LNCaP clone FGC (cell line): ENCODE measurements around the gene ATG9B.

Source experiments
- DNase-seq: peaks from one replicate; pipeline ENCODE4 v3.0.0-alpha.2; 2011; ENCODE audit warnings: low read depth
- H3K4me3 ChIP-seq: 2 replicates; pipeline ENCODE4 v1.5.1; 2011; ENCODE audit warnings: mild to moderate bottlenecking, low read depth, low read length, control low read depth
- TF ChIP-seq, protein P1 (sequence below): IDR thresholded peaks from 2 replicates; pipeline ENCODE4 v1.5.1; 2012; ENCODE audit warnings: mild to moderate bottlenecking; ENCODE audit not compliant: control insufficient read depth, insufficient read depth; ENCODE audit errors: extremely low read depth

The ATG9B gene

DNA sequence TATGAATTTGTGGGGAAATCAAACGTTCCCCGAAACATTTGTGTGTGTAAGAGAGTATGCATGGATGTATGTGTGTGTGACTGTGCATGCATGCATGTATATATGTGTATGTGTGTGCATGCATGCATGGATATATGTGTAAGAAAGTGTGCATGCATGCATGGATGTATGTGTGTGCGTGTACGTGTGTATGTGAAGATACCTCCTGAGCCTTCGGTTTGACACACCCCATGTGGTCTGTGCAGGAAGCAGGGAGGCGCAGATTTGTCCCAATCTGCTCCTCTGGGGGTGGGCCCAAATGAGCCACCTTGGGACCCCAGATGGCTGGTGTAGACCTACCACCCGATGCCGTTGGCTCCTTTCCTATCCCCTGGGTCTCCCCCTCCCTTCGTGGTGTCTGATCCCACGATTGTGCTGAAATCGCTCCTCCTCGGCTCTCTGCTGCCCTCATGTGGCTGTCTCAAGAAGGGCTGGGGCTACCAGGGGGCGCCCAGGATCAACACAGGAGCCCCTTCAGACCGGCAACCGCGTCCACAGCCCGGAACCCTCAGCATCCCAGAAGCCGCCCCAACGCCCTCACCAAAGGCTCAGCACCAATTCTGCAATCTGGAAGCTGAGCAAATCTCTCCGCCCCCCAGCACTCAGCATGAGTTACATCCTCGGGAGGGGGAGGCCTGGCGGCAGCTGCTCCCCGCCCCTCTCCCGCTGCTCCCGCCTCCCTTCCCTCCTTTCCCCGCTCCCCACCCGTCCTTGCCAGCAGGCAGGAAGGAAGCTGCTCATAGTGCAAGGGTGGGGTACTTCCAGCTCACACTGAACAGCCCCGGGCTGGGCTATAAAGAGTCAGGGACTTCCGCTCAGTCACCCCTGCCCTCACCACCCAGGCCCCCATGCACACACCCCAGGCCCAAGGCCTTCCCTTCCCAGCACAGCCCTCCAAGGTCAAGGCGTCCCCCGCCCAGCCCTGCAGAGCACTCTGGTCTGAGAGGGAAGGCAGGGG is 35.8 kb downstream of the ATG9B start:
- TF ChIP-seq, protein P1, sequence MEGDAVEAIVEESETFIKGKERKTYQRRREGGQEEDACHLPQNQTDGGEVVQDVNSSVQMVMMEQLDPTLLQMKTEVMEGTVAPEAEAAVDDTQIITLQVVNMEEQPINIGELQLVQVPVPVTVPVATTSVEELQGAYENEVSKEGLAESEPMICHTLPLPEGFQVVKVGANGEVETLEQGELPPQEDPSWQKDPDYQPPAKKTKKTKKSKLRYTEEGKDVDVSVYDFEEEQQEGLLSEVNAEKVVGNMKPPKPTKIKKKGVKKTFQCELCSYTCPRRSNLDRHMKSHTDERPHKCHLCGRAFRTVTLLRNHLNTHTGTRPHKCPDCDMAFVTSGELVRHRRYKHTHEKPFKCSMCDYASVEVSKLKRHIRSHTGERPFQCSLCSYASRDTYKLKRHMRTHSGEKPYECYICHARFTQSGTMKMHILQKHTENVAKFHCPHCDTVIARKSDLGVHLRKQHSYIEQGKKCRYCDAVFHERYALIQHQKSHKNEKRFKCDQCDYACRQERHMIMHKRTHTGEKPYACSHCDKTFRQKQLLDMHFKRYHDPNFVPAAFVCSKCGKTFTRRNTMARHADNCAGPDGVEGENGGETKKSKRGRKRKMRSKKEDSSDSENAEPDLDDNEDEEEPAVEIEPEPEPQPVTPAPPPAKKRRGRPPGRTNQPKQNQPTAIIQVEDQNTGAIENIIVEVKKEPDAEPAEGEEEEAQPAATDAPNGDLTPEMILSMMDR: peak; percentile 86
- H3K4me3 ChIP-seq: no peak overlapping the region
- no peak for DNase-seq

DNA sequence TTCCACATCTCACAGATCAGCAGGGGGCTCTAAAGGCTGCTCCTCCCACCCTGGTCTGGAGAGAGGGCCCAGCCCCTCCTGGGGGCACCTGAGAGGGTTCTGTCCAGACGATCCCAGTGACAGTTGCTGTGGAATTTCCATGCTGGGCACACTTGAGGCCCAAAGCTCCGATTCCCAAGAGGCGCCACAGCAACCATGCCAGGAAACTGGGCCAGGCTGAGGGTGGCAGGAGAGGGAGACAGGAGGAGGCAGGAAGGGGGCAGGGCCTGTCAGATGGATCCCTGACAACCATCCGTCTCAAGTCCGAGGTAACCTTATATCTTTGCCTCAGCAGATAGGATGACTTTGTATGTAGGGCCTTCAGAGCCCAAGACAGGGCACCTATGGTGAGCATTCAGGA is 37.7 kb downstream of the ATG9B start:
- TF ChIP-seq, protein P1: no peak
- DNase-seq: no peak
- no peak overlapping the region for H3K4me3 ChIP-seq

DNA sequence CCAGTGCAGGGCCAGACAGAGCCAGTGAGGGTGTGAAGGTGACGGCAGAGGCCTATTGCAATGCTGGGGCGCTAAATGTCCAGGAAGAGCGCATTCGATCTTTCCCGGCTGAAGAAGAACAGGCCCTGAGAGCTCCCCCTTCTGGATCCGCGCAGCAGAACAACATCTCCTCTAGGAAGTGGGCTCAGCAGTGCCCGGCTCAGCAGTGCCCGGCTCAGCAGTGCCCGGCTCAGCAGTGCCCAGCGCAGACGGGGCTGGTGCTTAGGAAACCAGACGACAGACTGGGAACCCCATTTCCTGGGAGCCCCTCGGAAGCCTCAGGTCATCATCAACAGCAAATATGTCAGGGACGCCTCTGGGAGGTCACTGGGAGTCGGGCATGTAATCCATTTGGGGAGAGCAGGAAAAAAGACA is 38.2 kb downstream of the ATG9B start:
- TF ChIP-seq, protein P1: peak; percentile 71
- no peak overlapping the region for H3K4me3 ChIP-seq
- DNase-seq: no peak

DNA sequence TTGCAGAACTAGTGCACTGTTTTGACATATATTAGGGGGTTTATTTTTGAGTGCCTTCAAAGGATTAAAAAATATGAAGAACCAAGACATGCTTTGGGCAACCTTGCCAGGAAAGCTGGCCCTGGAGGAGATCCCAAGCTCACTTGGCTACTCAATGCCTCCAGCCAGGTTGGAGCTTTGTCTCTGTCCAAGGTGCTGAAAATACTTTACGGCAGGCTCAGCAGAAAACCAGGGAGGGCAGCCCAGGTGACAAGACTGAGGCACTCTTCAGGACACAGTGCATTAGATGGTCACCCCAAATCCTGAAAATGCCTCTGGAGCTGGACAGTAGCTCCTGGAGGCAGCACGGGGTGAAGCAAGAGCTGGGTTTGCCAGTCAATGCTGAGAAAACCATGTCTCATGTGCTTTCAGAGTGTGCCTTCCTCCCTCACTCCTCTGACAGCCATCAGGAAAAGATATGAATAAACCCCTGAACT is 40.4 kb downstream of the ATG9B start:
- H3K4me3 ChIP-seq: no peak overlapping the region
- no peak for DNase-seq
- TF ChIP-seq, protein P1: no peak

DNA sequence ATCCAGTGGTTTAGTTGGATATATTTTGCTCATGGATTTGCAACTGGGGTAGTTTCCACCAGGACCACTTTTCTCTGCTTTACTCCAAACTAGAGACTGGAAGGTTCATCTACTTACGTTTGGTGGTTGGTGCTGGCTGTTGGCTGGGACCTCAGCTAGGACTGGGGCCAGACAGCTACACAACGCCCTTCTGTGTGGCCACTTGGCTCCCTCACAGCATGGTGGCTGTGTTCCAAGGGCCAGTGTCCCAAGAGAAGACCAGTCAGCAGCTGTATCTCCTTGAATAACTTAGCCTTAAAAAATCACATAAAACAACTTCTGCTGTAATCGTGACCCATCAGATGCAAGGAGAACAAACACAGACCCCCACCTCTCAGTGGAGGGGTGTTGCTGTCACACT is 41.9 kb downstream of the ATG9B start:
- TF ChIP-seq, protein P1: no peak
- H3K4me3 ChIP-seq: no peak overlapping the region
- no peak for DNase-seq

DNA sequence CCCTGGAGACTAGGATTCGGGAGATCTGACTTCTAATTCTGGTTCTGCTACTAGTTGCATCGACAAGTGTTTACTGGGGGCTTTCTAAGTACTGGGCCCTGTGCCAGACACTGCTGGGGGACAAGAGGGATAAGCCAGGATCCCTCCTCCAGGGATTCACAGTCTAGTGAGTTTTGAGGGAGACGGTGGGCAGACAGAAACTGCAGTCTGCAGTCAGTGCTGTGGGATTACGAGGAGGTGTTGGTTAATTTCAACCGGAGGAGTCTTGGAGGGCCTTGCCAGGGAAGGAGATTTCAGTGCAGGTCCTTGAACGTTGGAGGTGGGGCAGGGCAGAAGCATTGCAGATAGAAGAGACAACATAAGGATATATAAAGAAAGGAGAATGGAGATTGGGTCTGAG is 42.6 kb downstream of the ATG9B start:
- no peak overlapping the region for H3K4me3 ChIP-seq
- no peak for DNase-seq
- TF ChIP-seq, protein P1: no peak
